Loucy (cell line): Measurements from ENCODE around the gene TBC1D2B.

Experiments used
- H2AFZ ChIP-seq: fragments of 200-600 bp; sonication (generic); 2 replicates; pipeline ENCODE4 v1.6.0; 2016; ENCODE audit warnings: antibody characterized with exemption, mild to moderate bottlenecking, low read length, moderate library complexity
- H3F3A ChIP-seq: fragments of 200-600 bp; 2 replicates; pipeline ENCODE4 v1.6.0; 2016; ENCODE audit warnings: antibody characterized with exemption, low read depth, mild to moderate bottlenecking
- H3K27me3 ChIP-seq: fragments of 200-600 bp; sonication (generic); 2 replicates; pipeline ENCODE4 v1.6.1; 2014; ENCODE audit warnings: low read length, mild to moderate bottlenecking; ENCODE audit not compliant: insufficient read depth, poor library complexity, severe bottlenecking
- H3K36me3 ChIP-seq: fragments of 200-600 bp; sonication (generic); 2 replicates; pipeline ENCODE4 v1.6.1; 2016; ENCODE audit warnings: low read length; ENCODE audit not compliant: insufficient read depth
- H3K4me1 ChIP-seq: fragments of 200-600 bp; sonication (generic); 2 replicates; pipeline ENCODE4 v1.5.1; 2014; ENCODE audit warnings: low read length, mild to moderate bottlenecking; ENCODE audit not compliant: insufficient read depth, poor library complexity, severe bottlenecking
- H3K4me2 ChIP-seq: fragments of 200-600 bp; sonication (generic); 2 replicates; pipeline ENCODE4 v1.6.0; 2014; ENCODE audit warnings: antibody characterized with exemption, low read length, low read depth, mild to moderate bottlenecking; ENCODE audit not compliant: poor library complexity, severe bottlenecking
- H3K4me3 ChIP-seq: fragments of 200-600 bp; sonication (generic); 2 replicates; pipeline ENCODE4 v1.5.1; 2014; ENCODE audit warnings: low read length, mild to moderate bottlenecking, mixed read lengths; ENCODE audit not compliant: poor library complexity, severe bottlenecking
- H3K79me2 ChIP-seq: fragments of 200-600 bp; sonication (generic); 2 replicates; pipeline ENCODE4 v1.6.1; 2014; ENCODE audit warnings: low read length; ENCODE audit not compliant: insufficient read depth
- H3K9ac ChIP-seq: fragments of 200-600 bp; sonication (generic); 2 replicates; pipeline ENCODE4 v1.6.0; 2014; ENCODE audit warnings: mild to moderate bottlenecking, low read depth, low read length, moderate library complexity; ENCODE audit not compliant: poor library complexity, severe bottlenecking
- H3K9me2 ChIP-seq: fragments of 200-600 bp; sonication (generic); replicated peaks from 2 replicates; pipeline ENCODE4 v1.6.1; 2016; ENCODE audit warnings: low read depth, low read length, mixed read lengths
- H3K9me3 ChIP-seq: fragments of 200-600 bp; sonication (generic); 2 replicates; pipeline ENCODE4 v1.6.1; 2014; ENCODE audit warnings: mild to moderate bottlenecking, antibody characterized with exemption, low read length, low read depth; ENCODE audit not compliant: insufficient read depth
- H4K20me1 ChIP-seq: fragments of 200-600 bp; sonication (generic); 2 replicates; pipeline ENCODE4 v1.6.0; 2014; ENCODE audit warnings: antibody characterized with exemption, low read length, mild to moderate bottlenecking; ENCODE audit not compliant: insufficient read depth, poor library complexity, severe bottlenecking
- EZH2phosphoT487 ChIP-seq: fragments of 200-600 bp; IDR thresholded peaks from 2 replicates; pipeline ENCODE4 v1.6.1; 2018; ENCODE audit warnings: antibody characterized with exemption, mild to moderate bottlenecking, moderate library complexity, borderline replicate concordance
- TF ChIP-seq, protein P1 (sequence below): fragments of 200-600 bp; sonication (generic); conservative IDR thresholded peaks from 2 replicates; pipeline ENCODE4 v1.5.1; 2014; ENCODE audit warnings: mild to moderate bottlenecking, antibody characterized with exemption, low read length

TBC1D2B gene

DNA sequence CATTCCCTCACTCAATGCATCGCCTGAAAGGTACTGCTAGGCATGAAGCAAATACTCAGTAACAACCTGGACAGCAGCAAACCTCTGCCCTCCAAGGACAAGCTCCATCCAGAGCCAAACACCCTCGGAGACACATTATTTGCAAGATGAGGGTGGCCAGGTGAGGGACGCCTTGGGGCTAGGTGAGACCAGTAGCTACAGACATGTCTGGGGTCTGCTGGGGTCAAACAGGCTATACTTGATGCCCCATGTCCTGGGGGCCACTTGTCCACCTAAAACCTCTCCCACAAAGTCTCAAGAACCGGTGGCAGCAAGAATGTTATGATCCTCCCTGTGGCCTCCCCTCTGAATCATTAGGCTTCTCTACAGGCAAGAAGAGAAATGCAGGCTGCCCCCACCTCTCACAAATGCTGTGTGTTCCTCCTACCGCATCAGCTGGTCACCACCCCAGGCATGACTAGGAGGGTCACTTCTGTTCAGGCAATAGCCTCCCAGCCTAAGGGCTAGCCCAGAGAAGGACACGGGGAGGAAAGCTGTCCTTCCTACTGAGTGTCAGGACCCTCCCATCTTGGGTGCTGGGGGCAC lies 54.3 kb downstream of the TBC1D2B start:
- no peaks in the 10 kb centered on the region for H3K27me3 ChIP-seq
- H3K4me3 ChIP-seq = no peak overlapping the region
- H3K79me2 ChIP-seq = peaks cover 23% of the 10 kb centered on the region; the same call in 1 of the 2 replicates
- no peaks in the 10 kb centered on the region for H3K9me3 ChIP-seq
- H3K4me2 ChIP-seq = no peak overlapping the region
- no peaks in the 10 kb centered on the region for H4K20me1 ChIP-seq
- TF ChIP-seq, protein P1, sequence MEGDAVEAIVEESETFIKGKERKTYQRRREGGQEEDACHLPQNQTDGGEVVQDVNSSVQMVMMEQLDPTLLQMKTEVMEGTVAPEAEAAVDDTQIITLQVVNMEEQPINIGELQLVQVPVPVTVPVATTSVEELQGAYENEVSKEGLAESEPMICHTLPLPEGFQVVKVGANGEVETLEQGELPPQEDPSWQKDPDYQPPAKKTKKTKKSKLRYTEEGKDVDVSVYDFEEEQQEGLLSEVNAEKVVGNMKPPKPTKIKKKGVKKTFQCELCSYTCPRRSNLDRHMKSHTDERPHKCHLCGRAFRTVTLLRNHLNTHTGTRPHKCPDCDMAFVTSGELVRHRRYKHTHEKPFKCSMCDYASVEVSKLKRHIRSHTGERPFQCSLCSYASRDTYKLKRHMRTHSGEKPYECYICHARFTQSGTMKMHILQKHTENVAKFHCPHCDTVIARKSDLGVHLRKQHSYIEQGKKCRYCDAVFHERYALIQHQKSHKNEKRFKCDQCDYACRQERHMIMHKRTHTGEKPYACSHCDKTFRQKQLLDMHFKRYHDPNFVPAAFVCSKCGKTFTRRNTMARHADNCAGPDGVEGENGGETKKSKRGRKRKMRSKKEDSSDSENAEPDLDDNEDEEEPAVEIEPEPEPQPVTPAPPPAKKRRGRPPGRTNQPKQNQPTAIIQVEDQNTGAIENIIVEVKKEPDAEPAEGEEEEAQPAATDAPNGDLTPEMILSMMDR = no peak
- no peak for TF ChIP-seq EZH2phosphoT487
- peaks cover 12% of the 10 kb centered on the region for H3F3A ChIP-seq
- H3K9ac ChIP-seq = no peak overlapping the region
- no peaks in the 10 kb centered on the region for H3K9me2 ChIP-seq
- no peak overlapping the region for H2AFZ ChIP-seq
- H3K36me3 ChIP-seq = peaks cover 76% of the 10 kb centered on the region
- H3K4me1 ChIP-seq = peaks cover 25% of the 10 kb centered on the region

DNA sequence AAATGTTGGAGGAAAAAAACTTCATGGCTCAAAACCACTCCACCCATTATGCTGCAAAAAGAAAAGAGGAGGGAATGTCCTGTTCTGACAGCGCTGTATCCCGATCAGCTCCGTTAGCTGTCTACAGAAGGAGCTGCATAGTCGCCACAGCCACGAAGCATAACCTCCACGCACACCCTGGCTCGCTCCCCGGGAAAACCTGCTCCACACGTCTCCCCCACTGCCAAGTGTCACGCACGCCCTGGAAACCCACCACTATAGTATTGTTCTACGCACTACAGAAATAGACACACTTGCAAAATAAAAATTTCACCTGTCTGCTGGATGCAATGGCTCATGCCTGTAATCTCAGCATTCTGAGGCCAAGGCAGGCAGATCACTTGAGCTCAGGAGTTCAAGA lies 55.8 kb downstream of the TBC1D2B start:
- peaks cover 65% of the 10 kb centered on the region for H3K36me3 ChIP-seq
- no peak overlapping the region for H3K4me2 ChIP-seq
- peaks cover 13% of the 10 kb centered on the region; the same call in 1 of the 2 replicates for H3K79me2 ChIP-seq
- peaks cover 39% of the 10 kb centered on the region for H3K4me1 ChIP-seq
- H3K9me2 ChIP-seq = no peaks in the 10 kb centered on the region
- peaks cover 21% of the 10 kb centered on the region for H3F3A ChIP-seq
- no peak overlapping the region for H3K4me3 ChIP-seq
- H3K9ac ChIP-seq = no peak overlapping the region
- no peaks in the 10 kb centered on the region for H3K27me3 ChIP-seq
- no peaks in the 10 kb centered on the region for H4K20me1 ChIP-seq
- TF ChIP-seq EZH2phosphoT487 = no peak
- TF ChIP-seq, protein P1 = no peak
- no peak overlapping the region for H2AFZ ChIP-seq
- no peaks in the 10 kb centered on the region for H3K9me3 ChIP-seq

DNA sequence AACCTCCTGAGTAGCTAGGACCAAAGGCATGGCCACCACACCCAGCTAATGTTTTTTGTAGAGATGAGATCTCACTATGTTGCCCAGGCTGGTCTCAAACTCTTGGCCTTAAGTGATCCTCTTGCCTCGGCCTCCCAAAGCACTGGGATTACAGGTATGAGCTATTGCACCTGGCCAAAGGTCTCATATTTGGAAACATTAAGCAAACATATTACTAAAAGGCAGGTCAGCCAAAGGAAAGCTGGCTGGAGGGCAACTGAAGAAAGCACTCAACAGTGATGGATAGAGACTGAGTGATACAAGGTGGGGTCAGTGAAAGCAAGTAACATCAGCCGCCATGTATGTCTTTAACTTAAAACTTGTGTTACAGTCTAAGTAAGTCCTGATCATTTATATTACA lies 57.5 kb downstream of the TBC1D2B start:
- Histone ChIP-seq H3K9me3 (no peaks in the 10 kb centered on the region), H4K20me1 (no peaks in the 10 kb centered on the region), H2AFZ (no peak overlapping the region), H3K79me2 (peaks cover 26% of the 10 kb centered on the region; the same call in 1 of the 2 replicates), H3K9me2 (no peaks in the 10 kb centered on the region), H3F3A (peaks cover 21% of the 10 kb centered on the region), H3K4me2 (no peak overlapping the region), H3K9ac (no peak overlapping the region), H3K4me3 (no peak overlapping the region), H3K36me3 (peaks cover 66% of the 10 kb centered on the region), H3K4me1 (peaks cover 52% of the 10 kb centered on the region), H3K27me3 (no peaks in the 10 kb centered on the region)
- TF ChIP-seq, protein P1 = no peak
- TF ChIP-seq EZH2phosphoT487 = no peak
